GM19468 (cell line): ENCODE data around the gene KRT40.

Experiments used
- ATAC-seq: cut with Tn5 transposase; IDR thresholded peaks from one replicate; pipeline ENCODE4 v1.9.1; 2021; ENCODE audit warnings: mild to moderate bottlenecking, moderate library complexity, moderate number of reproducible peaks; ENCODE audit not compliant: unreplicated experiment; ENCODE audit errors: extremely low read depth

KRT40 gene

DNA sequence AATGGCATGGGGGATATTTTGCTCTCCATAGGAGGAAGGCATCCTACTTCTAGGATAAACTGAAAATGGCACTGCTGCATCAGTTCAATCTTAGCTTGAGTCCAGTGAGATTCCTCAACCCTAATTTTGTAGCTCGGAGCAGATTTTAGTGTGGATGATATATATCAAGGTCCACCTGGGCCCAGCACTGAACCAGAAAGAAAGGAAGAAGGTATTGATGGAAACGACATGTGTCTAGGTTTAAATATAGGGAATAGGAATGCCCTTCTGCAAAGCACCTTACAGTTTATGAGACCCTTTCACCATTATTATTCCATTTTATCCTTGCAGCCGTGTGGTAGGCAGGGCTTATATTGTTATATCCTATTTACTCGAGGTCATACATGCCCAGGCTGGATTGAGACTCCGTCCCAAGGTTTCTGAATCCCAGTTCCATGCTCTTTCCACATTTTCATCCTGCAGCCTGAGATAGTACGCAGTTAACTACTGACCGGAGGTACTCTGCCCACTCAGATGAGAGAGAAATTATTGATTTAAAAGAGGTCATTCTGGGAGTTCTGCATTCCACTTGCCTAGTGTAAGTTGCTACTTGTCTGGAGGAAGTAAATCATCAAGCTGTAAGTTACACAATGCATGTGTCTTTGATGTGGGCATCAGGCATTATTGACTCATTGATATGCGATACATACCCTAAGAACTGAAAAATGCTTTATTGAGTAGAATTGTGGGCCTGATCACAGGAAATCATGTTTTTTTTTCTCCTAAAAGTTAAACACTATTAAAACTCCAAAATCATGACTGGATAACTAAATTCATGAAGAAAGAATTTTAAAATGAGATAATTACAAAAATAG is 27.5 kb downstream of the KRT40 start:
- no peak for ATAC-seq

GRCh38 chr17:40953881-40954280 is 30.2 kb downstream of the KRT40 start:
- no peak for ATAC-seq

DNA sequence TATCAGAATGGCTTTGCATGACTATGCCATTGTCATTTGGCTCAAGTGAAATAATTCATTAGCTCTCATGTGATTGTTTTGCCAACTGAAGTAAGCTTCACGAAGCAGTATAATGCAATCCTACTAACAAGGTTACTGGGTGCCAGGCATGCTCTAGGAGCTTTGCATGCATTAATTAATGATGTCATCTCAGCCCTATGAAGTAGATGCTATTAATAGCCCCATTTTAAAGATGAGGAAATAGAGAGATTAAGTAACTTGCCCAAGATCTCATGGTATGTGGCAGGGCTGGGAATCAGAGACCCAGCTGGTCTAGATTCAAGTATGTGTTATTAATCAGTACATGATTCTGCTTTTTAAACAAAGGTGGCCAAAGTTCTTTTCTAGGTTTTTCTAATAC is 31.5 kb downstream of the KRT40 start:
- no peak for ATAC-seq

- no peak for ATAC-seq
Observed at GRCh38 chr17:40952154-40952553, 32.0 kb downstream of the KRT40 start.

DNA sequence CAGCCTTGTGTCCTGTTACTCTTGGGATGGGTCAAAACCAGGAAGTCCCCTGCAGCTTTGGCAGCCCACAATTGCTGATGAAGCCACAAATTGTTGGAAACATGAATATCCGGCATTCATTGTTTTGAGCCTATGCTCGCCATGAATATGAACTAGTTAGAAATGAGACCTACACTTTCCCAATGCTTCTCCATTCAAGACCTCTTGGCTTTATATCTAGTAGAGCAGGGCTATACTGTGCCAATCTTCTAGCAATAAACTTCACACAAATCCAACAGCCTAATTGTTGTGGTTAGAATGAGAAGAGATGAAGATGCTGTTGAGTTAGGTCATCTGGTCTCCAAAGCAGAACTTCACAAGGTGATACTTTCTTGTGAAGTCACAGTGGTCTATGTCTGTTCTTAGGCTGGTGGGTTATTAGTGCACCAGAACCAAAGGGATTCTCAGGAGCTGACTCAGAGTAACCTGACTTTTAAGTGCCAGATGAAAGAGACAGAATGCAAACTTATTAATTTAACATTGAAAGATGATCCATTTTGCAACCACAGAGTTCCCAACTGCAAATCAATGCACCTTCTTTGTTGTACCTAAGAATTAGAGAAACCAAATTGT is 33.0 kb downstream of the KRT40 start:
- ATAC-seq = no peak

DNA sequence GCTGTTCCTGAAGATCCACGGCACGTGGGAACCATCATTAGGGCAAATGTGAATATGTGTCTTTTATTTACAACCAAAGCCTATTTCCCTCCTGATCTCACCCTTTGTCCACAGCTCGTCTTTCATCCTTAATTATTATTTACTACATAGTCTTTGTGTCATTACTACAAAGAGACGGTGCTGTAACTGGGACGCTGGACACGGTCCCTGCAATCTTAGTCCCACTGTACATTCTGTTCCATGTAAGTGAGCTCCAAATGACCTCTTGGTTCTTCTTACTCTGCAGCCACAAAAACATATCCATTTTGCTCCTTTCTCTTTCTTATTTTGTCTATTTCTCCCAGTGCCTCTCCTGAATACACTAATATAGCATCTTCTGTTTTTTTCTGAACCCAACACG is 34.0 kb downstream of the KRT40 start:
- no peak for ATAC-seq

- ATAC-seq = no peak
Observed at GRCh38 chr17:40949418-40949817, 34.7 kb downstream of the KRT40 start.

GRCh38 chr17:40947929-40948328 is 36.2 kb downstream of the KRT40 start:
- no peak for ATAC-seq

DNA sequence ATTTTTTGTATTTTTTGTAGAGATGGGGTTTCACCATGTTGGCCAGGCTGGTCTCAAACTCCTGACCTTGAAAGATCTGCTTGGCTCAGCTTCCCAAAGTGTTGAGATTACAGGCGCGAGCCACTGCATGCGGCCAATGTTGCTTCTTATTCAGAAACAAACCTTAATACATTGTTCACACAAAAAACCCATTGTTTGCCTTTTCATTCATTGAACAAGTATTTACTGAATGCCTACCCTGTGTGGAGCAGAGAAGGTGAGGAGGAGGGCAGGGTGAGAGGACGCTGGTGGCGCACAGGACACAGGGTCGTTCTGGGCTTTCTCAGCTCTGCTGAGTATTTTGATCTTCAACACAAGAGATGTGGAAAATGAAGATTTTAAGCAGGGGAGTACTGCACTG is 38.7 kb downstream of the KRT40 start:
- ATAC-seq = no peak

GRCh38 chr17:40944531-40944930 is 39.6 kb downstream of the KRT40 start:
- ATAC-seq = no peak

- no peak for ATAC-seq
Observed at GRCh38 chr17:40942553-40942952, 41.6 kb downstream of the KRT40 start.

- ATAC-seq = no peak
Observed at GRCh38 chr17:40940266-40940665, 43.9 kb downstream of the KRT40 start.

- no peak for ATAC-seq
Observed at GRCh38 chr17:40938981-40939380, 45.1 kb downstream of the KRT40 start.

DNA sequence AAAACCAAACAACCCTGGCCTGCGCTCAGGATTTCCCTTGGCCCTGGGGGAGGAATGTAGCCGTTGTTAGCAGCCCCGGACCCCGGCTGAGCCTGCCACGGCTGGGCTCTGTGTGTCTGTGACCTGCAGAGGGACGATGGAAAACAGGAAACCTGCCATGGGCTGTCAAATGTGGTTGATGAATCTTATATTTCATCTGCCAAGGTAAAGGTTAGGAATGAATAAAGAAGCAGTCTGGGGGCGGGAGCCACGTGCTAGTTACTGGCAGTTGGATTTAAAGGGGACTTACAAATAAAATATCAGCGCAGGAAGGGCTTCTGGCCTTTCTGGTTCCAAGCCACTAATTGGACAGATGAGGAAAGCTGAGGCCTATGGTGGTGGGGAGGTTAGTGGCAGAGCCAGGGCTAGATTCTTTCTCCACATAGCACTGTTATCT is 46.7 kb downstream of the KRT40 start, which contains the start of gene KRT23:
Gene KRT23 (minus strand): TSS at position 263 of the 436 bp plus-strand sequence. CDS start 1,043 bp downstream, outside the sequence.
- ATAC-seq = no peak

- ATAC-seq = no peak
Observed at GRCh38 chr17:40936976-40937375, 47.1 kb downstream of the KRT40 start.

GRCh38 chr17:40936437-40936971 is 47.6 kb downstream of the KRT40 start:
- ATAC-seq = no peak

- no peak for ATAC-seq
Observed at GRCh38 chr17:40935624-40936023, 48.5 kb downstream of the KRT40 start.

DNA sequence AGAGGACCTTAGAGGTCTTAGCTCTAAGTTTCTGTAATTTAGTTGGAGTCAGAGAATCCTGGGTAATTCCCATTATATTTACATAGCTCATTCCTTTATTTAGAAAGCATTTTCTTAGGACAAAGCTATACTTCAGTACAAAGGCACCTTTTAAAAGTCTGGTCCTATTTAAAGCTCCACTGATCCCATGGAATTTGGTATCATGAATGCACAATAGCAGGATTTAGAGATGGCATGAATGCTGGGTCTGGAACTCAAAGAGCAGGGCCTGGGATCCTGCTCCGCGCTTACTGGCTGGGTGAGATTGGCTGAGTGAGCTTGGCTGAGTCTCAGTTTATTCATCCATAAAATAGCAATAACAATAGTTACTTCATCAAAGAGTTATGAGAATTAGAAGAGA is 51.5 kb downstream of the KRT40 start:
- ATAC-seq = no peak

DNA sequence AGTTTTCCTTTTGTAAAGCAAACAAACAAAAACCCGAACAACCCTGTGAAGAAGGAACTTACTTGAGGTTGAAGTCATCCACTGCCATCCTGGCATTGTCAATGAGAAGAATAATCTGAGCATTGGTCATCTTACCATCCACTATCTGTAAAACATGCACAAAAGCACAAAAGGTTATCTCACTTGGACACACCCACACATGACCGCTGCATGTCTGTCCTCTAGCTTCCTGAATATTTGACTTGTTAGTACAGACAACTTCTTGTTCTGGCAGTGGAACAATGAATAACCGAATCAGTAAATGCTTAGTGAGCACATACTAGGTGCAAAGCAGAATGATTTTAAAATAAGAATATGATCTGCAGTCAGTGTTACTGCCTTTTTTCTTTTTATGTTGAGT is 52.8 kb downstream of the KRT40 start:
- no peak for ATAC-seq
